CD4-positive, alpha-beta T cell treated with Interferon alpha-2 for 1 hour (primary cell): ENCODE data around the gene CYP2A13.
"Not testable (repeated sequence)": the region's sequence is repeated elsewhere in the genome, so short reads cannot be mapped to it uniquely, and the experiment has no call there.

Source experiments
- DNase-seq, 2 donors: peaks; one replicate each; pipeline ENCODE4 v3.0.0-alpha.2; 2020 to 2022

CYP2A13 gene

DNA sequence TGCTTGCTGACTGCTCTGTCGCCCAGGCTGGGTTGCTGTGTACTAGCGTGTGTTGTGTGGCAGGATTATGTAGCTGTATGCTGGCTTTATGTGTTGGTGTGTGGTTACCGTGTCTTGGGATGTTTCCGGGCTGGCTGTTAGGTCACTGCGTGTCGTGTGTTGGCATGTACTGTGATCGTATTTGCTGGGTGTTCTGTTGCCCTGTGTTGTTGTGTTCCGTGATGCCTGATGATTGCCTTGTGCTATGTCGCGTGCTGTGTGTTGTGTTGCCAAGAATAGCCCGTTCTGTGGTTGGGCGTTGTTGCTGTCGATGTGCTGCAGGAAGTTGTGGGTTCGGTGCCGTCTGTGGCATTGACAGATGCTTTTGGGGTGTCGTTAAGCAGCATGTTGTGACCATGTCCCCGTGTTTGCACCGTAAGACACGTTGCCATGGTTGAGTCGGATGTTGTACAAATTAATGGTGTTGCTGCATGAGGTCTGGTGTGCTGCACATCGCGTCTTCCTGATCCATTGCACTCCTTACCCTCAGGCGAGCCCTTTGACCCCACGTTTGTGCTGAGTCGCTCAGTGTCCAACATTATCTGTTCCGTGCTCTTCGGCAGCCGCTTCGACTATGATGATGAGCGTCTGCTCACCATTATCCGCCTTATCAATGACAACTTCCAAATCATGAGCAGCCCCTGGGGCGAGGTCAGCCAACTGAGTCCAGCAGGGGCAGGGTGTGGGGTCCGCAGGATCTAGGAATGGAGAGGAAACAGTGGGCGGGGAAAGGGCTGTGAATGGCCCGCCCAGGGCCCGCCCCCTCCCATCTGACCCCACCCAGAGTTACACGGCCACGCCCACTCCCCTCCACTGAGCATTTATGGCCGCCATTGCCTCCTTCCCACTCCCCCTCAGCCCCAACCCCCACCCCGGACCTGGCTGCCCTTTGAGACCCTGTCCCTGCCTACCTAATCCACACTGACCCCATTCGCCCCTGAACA, 33.0 kb downstream of the CYP2A13 start:
- DNase-seq, result peak; percentile 84 to 87

GRCh38 chr19:41122846-41123245, 34.6 kb downstream of the CYP2A13 start:
- DNase-seq, result not testable (repeated sequence)

DNA sequence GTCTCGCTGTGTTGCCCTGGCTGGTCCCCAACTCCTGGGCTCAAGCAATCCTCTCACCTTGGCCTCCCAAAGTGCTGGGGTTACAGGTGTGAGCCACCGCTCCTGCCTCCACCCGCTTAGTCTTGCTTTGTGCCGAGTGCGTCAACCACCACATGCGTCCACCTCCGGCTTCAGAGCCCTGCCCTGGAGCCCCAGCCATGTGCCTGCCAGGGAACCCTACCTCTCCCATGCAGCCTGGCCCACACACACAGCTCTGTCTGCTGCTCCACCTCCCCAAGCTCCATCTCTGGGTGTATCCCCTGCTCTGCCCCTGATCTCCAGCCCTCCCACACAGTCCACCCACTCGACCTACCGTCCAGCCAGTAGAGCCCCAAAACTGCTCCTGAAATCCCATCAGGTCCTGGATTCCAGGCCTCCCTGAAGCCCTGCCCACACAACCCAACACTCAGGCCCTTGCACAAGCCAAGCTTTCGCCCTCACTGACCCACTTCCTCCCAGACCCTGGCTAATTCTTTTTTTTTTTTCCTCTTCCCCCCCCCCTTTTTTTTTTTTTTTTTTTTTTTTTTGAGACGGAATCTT, 35.6 kb downstream of the CYP2A13 start:
- no peak for DNase-seq

DNA sequence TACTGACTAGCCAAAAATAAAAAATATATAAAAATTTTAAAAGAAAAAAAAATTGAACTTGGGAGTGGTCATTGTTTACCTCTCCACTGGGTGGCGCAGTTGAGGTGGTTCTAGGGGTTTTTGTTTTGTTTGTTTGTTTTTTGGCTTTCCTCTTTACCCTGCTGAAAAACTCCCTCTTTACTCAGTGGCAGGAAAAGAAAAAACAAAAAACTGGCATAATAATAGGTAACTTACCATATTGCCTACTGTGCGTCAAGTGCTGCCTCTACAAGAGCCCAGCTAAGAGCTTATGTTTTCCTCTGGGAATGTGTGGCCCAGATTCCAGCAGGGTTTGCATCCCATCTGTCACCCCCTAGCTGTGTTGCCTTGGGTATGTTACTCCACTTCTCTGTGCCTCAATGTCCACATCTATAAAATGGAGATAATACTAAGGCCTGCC, 38.5 kb downstream of the CYP2A13 start:
- DNase-seq, result peak; percentile 30 to 65

DNA sequence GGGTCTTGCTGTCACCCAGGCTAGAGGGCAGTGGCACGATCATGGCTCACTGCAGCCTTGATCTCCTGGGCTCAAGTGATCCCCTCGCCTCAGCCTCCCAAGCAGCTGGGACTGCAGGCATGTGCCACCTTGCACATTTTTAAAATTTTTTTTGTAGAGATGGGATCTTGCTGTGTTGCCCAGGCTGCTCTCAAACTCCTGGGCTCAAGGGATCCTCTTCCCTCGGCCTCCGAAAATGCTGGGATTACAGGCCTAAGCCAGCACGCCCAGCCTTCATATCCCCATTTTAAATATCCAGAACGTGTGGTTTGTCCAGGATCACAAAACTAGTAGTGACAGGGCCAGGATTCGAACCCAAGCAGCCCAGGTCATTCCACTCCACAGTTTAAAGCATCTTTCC, 39.1 kb downstream of the CYP2A13 start:
- DNase-seq, result not testable (repeated sequence)

- DNase-seq, result peak; percentile 75 to 86
Measured at GRCh38 chr19:41127801-41128300, 39.6 kb downstream of the CYP2A13 start.

- DNase-seq, result no peak
Measured at GRCh38 chr19:41128692-41129091, 40.4 kb downstream of the CYP2A13 start.

- DNase-seq, result no peak
Measured at GRCh38 chr19:41131186-41131585, 42.9 kb downstream of the CYP2A13 start.

- no peak for DNase-seq
Measured at GRCh38 chr19:41133260-41133659, 45.0 kb downstream of the CYP2A13 start.

GRCh38 chr19:41134616-41135015, 46.4 kb downstream of the CYP2A13 start:
- no peak for DNase-seq

- peak; percentile 59 to 65 for DNase-seq
Measured at GRCh38 chr19:41135390-41136384, 47.4 kb downstream of the CYP2A13 start.

- no peak for DNase-seq
Measured at GRCh38 chr19:41136636-41137455, 48.6 kb downstream of the CYP2A13 start.

GRCh38 chr19:41144403-41144802, 56.2 kb downstream of the CYP2A13 start:
- peak; percentile 86 to 92 for DNase-seq
